Astrocyte of the cerebellum (primary cell): ENCODE data around the gene MLX.

Source experiments
- DNase-seq: peaks from one replicate; pipeline ENCODE4 v3.0.0-alpha.2; 2011; ENCODE audit warnings: low read depth
- H3K4me3 ChIP-seq: 2 replicates; pipeline ENCODE4 v1.5.1; 2011; ENCODE audit warnings: mild to moderate bottlenecking, low read depth, low read length, moderate library complexity
- CTCF ChIP-seq: IDR thresholded peaks from 2 replicates; pipeline ENCODE4 v1.5.1; 2012; ENCODE audit warnings: low read length, low read depth, moderate library complexity, mild to moderate bottlenecking; ENCODE audit errors: missing control alignments
- in situ Hi-C: cut with HindIII; loops from 2 replicates; pipeline ENCODE4 v1.10.0; 2017; ENCODE audit warnings: low sequenced_read_pairs

The MLX gene

DNA sequence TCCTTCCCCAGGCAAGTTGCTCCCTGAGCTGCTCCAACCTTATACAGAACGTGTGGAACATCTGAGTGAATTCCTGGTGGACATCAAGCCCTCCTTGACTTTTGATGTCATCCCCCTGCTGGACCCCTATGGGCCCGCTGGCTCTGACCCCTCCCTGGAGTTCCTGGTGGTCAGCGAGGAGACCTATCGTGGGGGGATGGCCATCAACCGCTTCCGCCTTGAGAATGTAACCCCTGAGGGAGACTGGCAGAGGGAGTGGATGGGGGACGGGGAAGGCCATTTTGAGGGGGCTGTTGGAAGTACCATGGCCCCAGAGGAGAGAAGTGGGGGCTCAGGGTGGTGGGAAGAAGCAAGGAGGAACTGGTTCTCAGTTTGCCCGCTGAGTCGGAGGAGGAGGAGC lies 3.0 kb upstream of the MLX start:
- TF ChIP-seq CTCF: no peak
- DNase-seq: no peak
- H3K4me3 ChIP-seq: no peak overlapping the region
- in situ Hi-C loops: no loop called here

- TF ChIP-seq CTCF: no peak
- DNase-seq: no peak
- no peak overlapping the region for H3K4me3 ChIP-seq
- in situ Hi-C loops: no loop called here
Measured at GRCh38 chr17:42564815-42565522, 1.9 kb upstream of the MLX start.

DNA sequence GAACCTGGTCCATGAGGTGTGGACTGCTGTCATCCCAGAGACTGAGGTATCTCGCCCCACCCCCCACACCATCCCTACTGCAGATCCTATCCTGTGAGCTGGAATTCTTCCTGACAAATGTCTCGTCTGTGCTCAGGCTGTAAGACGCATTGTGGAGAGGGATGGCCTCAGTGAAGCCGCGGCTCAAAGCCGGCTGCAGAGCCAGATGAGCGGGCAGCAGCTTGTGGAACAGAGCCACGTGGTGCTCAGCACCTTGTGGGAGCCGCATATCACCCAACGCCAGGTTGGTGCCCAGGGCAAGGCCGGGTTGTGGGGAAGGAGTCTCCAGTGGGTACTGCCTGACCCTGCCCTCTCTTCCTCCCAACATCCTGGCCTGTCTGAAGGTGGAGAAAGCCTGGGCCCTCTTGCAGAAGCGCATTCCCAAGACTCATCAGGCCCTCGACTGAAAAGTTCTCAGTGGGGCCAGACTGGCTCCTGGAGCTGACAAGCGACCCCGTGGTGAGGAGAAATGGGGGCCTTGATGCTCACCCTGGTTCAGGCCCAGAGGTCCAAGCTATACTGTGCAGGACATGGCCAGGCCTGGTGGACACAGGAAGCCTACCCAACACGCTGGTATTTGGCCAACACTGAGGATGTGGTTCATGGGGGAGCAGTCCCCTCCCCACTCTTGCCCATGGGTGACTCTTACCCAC lies 1.2 kb upstream of the MLX start:
- in situ Hi-C loops: no loop called here
- DNase-seq: no peak
- H3K4me3 ChIP-seq: no peak overlapping the region
- no peak for TF ChIP-seq CTCF

DNA sequence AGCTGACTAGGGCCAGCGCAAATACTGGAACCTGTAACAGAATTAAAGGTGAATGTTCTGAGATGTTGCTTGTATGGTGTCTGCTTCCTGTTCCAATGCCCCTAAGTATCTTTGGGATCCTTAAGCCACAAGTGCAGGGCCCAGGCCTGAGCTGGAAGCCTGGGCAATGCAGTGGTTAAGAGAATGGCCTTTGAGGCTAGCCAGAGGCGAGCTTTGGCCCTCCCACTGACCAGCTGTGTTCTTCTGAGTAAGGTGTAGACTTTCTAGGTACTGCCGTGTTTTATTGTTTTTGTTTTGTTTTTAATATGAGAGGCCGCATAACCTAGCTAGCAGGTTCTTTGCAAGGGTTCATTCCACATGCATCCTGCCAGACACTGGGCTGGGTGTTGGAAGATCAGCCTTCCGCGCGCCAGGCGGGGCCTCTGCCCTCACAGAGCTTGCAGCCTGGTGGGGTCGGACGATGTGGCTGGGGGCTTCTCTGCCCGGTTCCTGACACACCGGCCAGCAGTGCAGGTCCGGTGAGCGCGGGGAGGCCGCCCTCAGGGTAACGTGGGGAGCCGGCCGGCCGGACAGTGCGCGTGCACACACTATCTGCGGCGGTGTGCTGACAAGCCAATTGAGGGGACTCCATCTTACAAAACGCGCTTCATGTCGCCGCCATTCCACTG lies 551 bp upstream of the MLX start:
- H3K4me3 ChIP-seq: peak overlapping the region; percentile 84
- TF ChIP-seq CTCF: no peak
- DNase-seq: no peak
- in situ Hi-C loops: no loop called here

DNA sequence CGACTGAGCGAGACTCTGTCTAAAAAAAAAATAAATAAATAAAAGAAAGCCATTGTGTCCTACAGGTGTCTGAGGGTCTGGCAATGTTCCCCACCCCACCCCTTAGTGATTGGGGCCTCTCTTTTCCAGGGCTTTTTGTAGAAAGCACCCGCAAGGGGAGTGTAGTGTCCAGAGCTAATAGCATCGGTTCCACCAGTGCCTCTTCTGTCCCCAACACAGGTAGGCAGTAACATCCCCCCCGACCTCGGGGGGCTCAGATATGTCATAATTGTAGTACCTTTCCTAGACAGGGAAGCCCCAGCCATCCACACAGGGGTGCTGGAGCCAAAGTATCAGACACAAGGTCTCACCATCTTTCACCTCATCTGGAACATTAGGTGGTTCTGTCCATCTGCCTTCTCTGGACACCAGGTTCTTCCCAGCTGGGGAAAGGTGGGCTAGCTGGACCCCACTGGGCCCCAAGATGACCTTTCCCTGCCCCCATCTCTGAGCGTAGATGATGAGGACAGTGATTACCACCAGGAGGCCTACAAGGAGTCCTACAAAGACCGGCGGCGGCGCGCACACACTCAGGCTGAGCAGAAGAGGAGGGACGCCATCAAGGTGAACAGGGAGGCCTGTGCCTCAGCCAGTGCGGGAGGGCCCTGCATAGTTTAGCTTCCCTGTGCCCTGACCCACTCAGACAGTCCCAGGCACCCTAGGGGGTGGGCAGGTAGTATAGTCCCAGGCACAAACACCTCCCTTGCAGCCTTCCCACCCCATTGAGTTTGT lies 1.6 kb downstream of the MLX start:
- no peak for TF ChIP-seq CTCF
- DNase-seq: no peak
- no peak overlapping the region for H3K4me3 ChIP-seq
- in situ Hi-C loops: no loop called here
